ENCODE results near the gene FBP1.

Gene FBP1

GRCh38 chr9:94554439-94555331, 84.6 kb downstream of the FBP1 start, which contains the start of gene PCAT7:
PCAT7 (plus strand) TSS chr9:94555083.
- ChIA-PET CTCF (interaction anchor here (0.6 to 1.3 kb wide), 3 partner anchors 42 to 363 kb away, joined by 4 read pairs; no protein-coding TSS in a partner anchor), POLR2A (no interaction called here)
- DNase-seq = peak; percentile 24 to 76 (median 66)
- Histone ChIP-seq H3K36me3 (ENCODE audit: control insufficient read depth in 4 of 4, insufficient read depth in 4 of 4, low read length in 3 of 4) (no peaks in the 10 kb centered on the region), H3K4me3 (ENCODE audit: control insufficient read depth in 1 of 7, extremely low read depth in 1 of 7, insufficient read depth in 4 of 7, low read depth in 2 of 7, low read length in 6 of 7) (peak within 1 kb of the TSS in 2 of 7 experiments; percentile 10 to 19), H3K27ac (ENCODE audit: insufficient read depth in 1 of 2, low read depth in 1 of 2, low read length in 2 of 2, poor library complexity in 1 of 2, severe bottlenecking in 2 of 2) (no peak within 1 kb of the TSS), H3K9me3 (ENCODE audit: control extremely low read depth in 1 of 5, control insufficient read depth in 4 of 5, insufficient read depth in 2 of 5, low read depth in 1 of 5, low read length in 4 of 5) (no peaks in the 10 kb centered on the region), H3K4me1 (ENCODE audit: control extremely low read depth in 1 of 4, control insufficient read depth in 4 of 4, insufficient read depth in 4 of 4, low read length in 3 of 4) (no peaks in the 10 kb centered on the region), H3K27me3 (replicated peaks in 2 of 5; ENCODE audit: control insufficient read depth in 4 of 5, insufficient read depth in 5 of 5, low read length in 4 of 5) (peaks cover 0 to 18% (median 0%) of the 10 kb centered on the region in 5 experiments)
- 75% methylated on average over 28 of the region's 40 CpGs for WGBS (ENCODE audit: insufficient coverage)

- 88% methylated on average over 15 of the region's 16 CpGs for WGBS (ENCODE audit: insufficient coverage)
- POLR2A ChIA-PET = no interaction called here
- peak in 1 of 3 donors; percentile 33 for DNase-seq
- H3K27ac ChIP-seq (ENCODE audit: insufficient read depth in 1 of 2, low read depth in 1 of 2, low read length in 2 of 2, poor library complexity in 1 of 2, severe bottlenecking in 2 of 2) = no peak overlapping the region
- H3K9me3 ChIP-seq (ENCODE audit: control extremely low read depth in 1 of 5, control insufficient read depth in 4 of 5, insufficient read depth in 2 of 5, low read depth in 1 of 5, low read length in 4 of 5) = no peaks in the 10 kb centered on the region
- peaks cover 0 to 18% (median 0%) of the 10 kb centered on the region in 5 experiments for H3K27me3 ChIP-seq (replicated peaks in 2 of 5; ENCODE audit: control insufficient read depth in 4 of 5, insufficient read depth in 5 of 5, low read length in 4 of 5)
- H3K4me1 ChIP-seq (ENCODE audit: control extremely low read depth in 1 of 4, control insufficient read depth in 4 of 4, insufficient read depth in 4 of 4, low read length in 3 of 4) = no peaks in the 10 kb centered on the region
- H3K4me3 ChIP-seq (ENCODE audit: control insufficient read depth in 1 of 7, extremely low read depth in 1 of 7, insufficient read depth in 4 of 7, low read depth in 2 of 7, low read length in 6 of 7) = no peak overlapping the region
- CTCF ChIA-PET = interaction anchor here (1.3 kb wide), 1 partner anchor 363 kb away, joined by 4 read pairs; no protein-coding TSS in a partner anchor
- no peaks in the 10 kb centered on the region for H3K36me3 ChIP-seq (ENCODE audit: control insufficient read depth in 4 of 4, insufficient read depth in 4 of 4, low read length in 3 of 4)
These were observed 85.3 kb downstream of the FBP1 start for GRCh38 chr9:94554078-94554438.
